Hematopoietic multipotent progenitor cell treated with erythropoietin and hydrocortisone succinate and interleukin-3 and kit ligand, for 8 days (in vitro differentiated cells): Measurements from ENCODE around the gene IMMP2L.
A peak's percentile ranks its signal among the peaks of the same experiment; 100 is the strongest.
"Not testable (repeated sequence)": the region's sequence is repeated elsewhere in the genome, so short reads cannot be mapped to it uniquely, and the experiment has no call there.

ENCODE experiments used
- DNase-seq: peaks from one replicate; pipeline ENCODE4 v3.0.0-alpha.2; 2015

Gene IMMP2L

GRCh38 chr7:111092406-111093236 is 469.7 kb downstream of the IMMP2L start:
- no peak for DNase-seq

DNA sequence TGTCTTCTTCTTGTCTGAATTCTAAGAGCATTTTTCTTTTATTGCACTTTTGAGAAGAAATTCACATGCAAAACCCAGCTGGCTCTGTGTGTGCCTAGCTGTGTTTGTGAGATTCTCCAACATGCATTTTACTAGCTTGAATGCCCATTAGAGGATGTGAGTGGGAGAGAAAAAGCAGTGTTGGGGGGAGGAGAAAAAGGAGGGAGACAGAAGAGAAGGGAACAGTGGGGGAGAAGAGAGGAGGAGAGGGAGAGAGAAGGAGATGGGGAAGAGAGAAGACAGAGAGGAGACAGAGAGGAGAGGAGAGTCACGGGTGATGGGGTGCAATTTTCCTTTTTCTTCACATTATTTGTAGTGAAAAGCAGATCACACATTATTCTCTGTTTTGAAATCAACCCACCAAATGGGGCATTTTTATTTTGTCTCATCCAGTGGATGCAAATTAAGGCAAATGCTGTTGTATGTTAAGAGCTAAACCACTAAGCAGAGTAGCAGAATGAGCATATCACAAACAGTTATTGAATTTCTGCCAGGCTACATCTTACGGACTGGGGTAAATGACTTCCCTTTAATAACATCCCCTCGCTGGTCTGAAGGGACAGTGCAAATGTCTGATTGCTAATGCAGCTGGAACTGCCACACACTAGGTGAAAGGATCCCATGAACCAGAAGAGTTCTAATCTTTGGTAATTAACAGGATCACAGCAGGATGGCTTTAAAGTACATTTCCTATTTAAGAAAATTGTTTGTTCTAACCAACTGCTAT is 470.5 kb downstream of the IMMP2L start:
- DNase-seq, result no peak

DNA sequence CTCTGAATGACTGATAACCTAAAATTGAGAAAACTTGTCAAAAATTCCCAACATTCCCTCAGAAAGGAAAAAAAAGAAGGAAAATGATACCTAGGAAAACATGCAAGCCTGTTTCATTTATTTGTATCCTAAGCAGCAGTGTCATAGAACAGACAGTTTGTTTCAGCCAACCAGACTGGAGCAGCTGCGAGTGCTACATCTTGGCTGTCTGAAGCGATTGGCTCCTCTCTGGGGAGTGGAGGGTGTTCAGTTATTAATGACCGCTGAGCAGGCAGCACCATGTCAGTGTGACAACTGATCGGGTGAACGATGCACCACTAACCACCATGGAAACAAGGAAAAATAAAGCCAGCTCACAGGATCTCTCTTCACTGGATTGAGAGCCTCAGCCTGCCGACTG is 471.4 kb downstream of the IMMP2L start, which contains the start of gene LRRN3:
LRRN3 (plus strand) TSS at position 282 of the 400 bp plus-strand sequence. CDS start 31,646 bp downstream, outside the sequence.
- no peak for DNase-seq

DNA sequence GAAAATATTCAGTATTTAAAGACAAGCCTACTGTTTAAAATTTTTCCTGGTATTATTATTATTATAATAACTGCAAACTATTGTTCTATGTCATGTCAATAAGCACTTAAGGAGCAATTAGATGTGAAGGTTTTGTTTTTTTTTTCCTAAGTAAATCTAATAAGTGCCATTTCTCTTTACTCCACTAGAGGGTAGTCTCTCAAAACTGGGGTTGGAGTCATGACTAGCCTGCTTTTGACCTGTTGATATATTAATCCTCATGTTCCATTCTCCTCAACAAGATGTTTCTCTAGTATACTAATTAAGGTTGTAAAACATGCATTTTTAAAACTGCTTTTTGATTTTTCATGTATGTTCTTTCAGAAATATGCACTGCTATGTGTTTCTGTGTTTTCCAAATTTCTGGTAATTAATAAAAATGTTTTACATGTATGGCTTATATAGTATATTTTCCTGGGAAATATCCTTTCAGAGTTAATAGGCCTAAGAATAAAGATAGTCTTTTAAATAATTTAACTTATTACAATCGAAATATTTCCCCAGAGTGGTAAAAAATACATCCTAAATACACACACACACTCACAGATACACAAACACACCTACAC is 472.4 kb downstream of the IMMP2L start:
- peak; percentile 63 for DNase-seq

DNA sequence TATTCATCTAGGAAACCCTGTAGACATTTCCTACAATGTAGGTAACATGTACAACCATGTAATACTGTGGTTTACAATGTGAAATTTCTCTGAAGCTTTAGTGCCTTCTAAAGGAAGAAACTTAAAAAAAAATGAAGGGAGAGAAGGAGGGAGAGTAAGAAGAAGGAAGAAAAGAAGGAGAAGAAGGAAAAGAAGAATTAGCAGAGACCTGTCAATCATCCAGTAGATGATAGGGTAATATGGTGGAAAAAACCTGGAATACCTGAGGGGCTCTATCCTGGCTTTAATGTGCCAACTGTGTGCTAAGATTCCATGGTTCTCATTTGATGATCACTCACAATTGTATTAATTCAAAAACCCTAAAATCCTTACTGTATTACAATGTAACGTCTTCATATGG is 474.0 kb downstream of the IMMP2L start:
- DNase-seq, result no peak

GRCh38 chr7:111086532-111086931 is 475.8 kb downstream of the IMMP2L start:
- DNase-seq, result no peak

- DNase-seq, result no peak
These were observed 476.9 kb downstream of the IMMP2L start for GRCh38 chr7:111085356-111085755.

GRCh38 chr7:111083413-111083812 is 478.9 kb downstream of the IMMP2L start:
- peak; percentile 28 for DNase-seq

GRCh38 chr7:111082351-111082750 is 479.9 kb downstream of the IMMP2L start:
- DNase-seq, result no peak

DNA sequence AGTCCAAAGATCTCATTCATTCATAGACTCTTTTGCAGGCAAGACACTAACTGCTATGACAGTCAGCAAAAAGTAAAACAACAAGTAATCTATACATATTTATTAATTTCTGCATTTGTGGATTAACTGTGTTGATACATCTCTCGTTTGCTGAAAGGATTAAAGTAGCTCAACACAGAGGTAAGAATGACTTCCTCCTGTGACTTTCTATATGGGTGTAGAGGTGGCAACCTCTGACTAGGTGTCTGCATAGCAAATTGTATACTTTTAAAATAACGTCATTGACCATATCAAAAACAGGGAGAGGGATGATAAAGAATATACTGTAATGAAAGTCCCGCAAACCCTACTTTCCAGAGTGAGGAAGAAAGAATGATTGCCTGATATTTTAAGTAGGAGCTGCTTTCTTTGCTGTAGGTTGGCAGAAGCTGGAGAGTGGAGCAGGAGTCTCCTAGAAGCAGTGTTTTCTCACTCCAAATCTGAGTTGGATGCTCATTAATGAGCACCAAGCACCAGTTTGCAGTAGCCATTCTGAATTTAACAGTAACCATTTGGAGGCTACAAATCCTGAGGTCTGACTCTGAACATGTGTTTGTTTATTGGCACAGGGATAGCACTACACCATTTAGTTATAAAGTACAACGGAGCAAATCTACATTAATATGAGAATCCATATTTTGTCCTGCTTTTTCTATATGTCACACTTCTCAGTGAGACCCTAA is 480.6 kb downstream of the IMMP2L start:
- no peak for DNase-seq

- no peak for DNase-seq
These were observed 481.7 kb downstream of the IMMP2L start for GRCh38 chr7:111080495-111081105.

- DNase-seq, result no peak
These were observed 485.3 kb downstream of the IMMP2L start for GRCh38 chr7:111077001-111077400.

DNA sequence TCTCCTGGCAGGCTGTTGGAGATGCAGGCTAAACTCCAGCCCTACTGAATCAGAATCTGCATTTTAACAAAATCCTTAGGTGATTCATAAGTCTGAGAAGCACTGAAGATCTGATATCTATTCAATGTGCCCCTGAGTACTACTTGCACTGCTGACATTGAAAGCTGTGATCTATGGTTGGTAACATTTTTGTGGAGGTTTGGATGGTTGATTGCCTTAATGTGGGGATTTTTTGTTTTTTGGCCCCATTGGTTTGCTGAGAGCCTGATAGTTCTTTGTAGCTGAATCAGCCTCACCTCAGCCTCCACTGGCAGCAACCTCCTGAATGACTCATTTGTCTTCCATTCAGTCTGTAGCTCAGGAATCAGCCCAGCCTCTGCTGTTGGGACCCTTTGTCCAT is 486.1 kb downstream of the IMMP2L start:
- no peak for DNase-seq

- no peak for DNase-seq
These were observed 486.8 kb downstream of the IMMP2L start for GRCh38 chr7:111075498-111075897.

- DNase-seq, result peak; percentile 69
These were observed 487.5 kb downstream of the IMMP2L start for GRCh38 chr7:111074748-111075146.

DNA sequence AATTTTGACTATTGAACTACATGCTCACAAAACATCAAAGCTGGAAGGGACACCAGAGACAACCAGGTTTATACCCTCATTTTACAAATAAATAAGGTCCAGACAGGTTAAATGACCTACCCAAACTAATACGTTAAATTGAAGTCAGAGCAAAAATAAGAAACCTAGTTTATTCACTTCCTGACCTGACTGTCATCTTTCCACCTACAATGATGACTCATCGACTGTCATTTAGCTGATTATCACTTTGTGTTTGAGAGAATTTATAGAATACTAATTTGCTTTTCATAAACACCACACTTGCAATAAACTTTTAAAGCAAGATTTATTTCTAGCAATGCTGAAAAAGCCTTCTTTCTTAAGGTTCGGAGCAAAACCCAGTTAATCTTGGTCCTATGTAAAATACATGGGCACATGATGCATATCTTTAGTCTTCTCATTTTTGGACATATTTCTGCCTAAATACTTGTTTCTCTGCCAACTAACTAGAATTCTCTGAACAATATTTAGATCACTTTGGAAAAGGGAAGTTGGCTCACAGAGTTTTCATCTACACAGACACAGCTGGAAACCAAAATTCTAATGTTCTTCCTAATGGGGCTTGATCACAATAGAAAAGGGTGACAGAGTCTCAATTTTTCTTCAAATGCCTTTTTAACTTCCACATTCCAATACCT is 488.1 kb downstream of the IMMP2L start:
- peak; percentile 29 for DNase-seq

GRCh38 chr7:111072658-111073057 is 489.6 kb downstream of the IMMP2L start:
- not testable (repeated sequence) for DNase-seq

DNA sequence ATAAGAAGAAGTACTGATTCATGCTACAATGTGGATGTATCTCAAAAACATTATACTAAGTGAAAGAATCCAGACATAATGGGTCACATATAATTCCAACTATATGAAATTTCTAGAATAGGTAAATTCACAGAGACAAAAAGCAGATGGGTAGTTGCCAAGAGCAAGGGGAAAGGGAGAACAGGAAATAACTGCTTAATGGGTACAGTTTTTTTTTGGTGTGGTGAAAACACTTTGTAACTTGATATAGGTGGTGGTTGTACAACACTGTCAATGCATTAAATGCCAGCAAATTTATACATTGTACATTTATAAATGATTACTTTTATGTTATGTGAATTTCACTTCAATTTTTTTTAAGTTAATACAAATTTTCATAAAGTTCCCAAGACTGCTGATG is 490.7 kb downstream of the IMMP2L start:
- no peak for DNase-seq

GRCh38 chr7:111068618-111069017 is 493.7 kb downstream of the IMMP2L start:
- no peak for DNase-seq

GRCh38 chr7:111067682-111068081 is 494.6 kb downstream of the IMMP2L start:
- DNase-seq, result no peak

DNA sequence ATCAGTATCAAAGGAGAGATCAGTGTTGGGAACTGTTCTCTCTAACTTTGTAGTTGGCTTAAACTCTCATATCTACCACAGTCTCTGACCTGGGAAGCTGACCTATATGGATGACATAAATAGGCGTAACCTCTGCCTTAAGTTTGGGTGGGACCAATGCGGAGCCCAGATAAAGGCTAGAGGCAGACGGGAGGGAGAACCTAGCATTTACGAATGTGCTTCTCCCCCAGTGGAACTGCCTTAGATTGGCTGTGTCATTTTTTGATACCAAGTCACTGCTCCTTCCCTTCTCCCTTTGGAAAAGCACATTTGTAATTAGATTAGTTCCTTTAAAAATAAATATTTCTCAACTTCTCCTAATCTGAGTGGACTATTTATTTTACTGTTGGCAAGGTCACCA is 495.0 kb downstream of the IMMP2L start:
- DNase-seq, result peak; percentile 23

- no peak for DNase-seq
These were observed 499.1 kb downstream of the IMMP2L start for GRCh38 chr7:111063166-111063565.
